Activated effector memory CD4-positive, alpha-beta T cell treated with anti-CD3 and anti-CD28 coated beads, Interleukin-2, amount 50 U/mL, for 16 hours (primary cell): ENCODE results near the gene WWC1.

Source experiments
- DNase-seq: peaks from one replicate; pipeline ENCODE4 v3.0.0-alpha.2; 2020

WWC1 gene

GRCh38 chr5:168455201-168455600 lies 163.8 kb downstream of the WWC1 start:
- peak; percentile 52 for DNase-seq

GRCh38 chr5:168457542-168457941 lies 166.1 kb downstream of the WWC1 start:
- DNase-seq = no peak

- DNase-seq = no peak
These were observed 169.2 kb downstream of the WWC1 start for GRCh38 chr5:168460606-168461005.

- no peak for DNase-seq
These were observed 171.6 kb downstream of the WWC1 start for GRCh38 chr5:168463081-168463480.

GRCh38 chr5:168464214-168464613 lies 172.8 kb downstream of the WWC1 start:
- DNase-seq = no peak

GRCh38 chr5:168464641-168465040 lies 173.2 kb downstream of the WWC1 start:
- no peak for DNase-seq

- DNase-seq = no peak
These were observed 176.4 kb downstream of the WWC1 start for GRCh38 chr5:168467755-168468330.

GRCh38 chr5:168468836-168469235 lies 177.4 kb downstream of the WWC1 start:
- no peak for DNase-seq

- DNase-seq = no peak
These were observed 178.4 kb downstream of the WWC1 start for GRCh38 chr5:168469816-168470215.

GRCh38 chr5:168471785-168472184 lies 180.3 kb downstream of the WWC1 start:
- DNase-seq = no peak

GRCh38 chr5:168472329-168472728 lies 180.9 kb downstream of the WWC1 start:
- no peak for DNase-seq

GRCh38 chr5:168474319-168474718 lies 182.9 kb downstream of the WWC1 start:
- DNase-seq = no peak

- no peak for DNase-seq
These were observed 185.6 kb downstream of the WWC1 start for GRCh38 chr5:168477060-168477459.

- DNase-seq = no peak
These were observed 187.7 kb downstream of the WWC1 start for GRCh38 chr5:168479166-168479565.

- DNase-seq = no peak
These were observed 189.2 kb downstream of the WWC1 start for GRCh38 chr5:168480601-168481000.

GRCh38 chr5:168481330-168481788 lies 189.9 kb downstream of the WWC1 start:
- DNase-seq = no peak

GRCh38 chr5:168482361-168482760 lies 190.9 kb downstream of the WWC1 start:
- no peak for DNase-seq

GRCh38 chr5:168486136-168486879 lies 194.9 kb downstream of the WWC1 start, which contains the start of gene RARS1:
RARS1 (plus strand) TSS chr5:168486471; CDS start chr5:168486499, 28 bp downstream.
- peak; percentile 97 for DNase-seq

GRCh38 chr5:168489059-168489458 lies 197.6 kb downstream of the WWC1 start:
- no peak for DNase-seq

GRCh38 chr5:168494057-168494555 lies 202.7 kb downstream of the WWC1 start:
- no peak for DNase-seq

GRCh38 chr5:168502563-168503237 lies 211.3 kb downstream of the WWC1 start:
- no peak for DNase-seq

- DNase-seq = no peak
These were observed 222.5 kb downstream of the WWC1 start for GRCh38 chr5:168513861-168514428.
